GM21737 (cell line): Measurements from ENCODE around the gene DBET.
"Not testable (repeated sequence)": the region's sequence is repeated elsewhere in the genome, so short reads cannot be mapped to it uniquely, and the experiment has no call there.

Source experiments
- ATAC-seq: cut with Tn5 transposase; IDR thresholded peaks from one replicate; pipeline ENCODE4 v1.9.1; 2021; ENCODE audit warnings: mild to moderate bottlenecking, moderate library complexity; ENCODE audit not compliant: unreplicated experiment

Gene DBET

DNA sequence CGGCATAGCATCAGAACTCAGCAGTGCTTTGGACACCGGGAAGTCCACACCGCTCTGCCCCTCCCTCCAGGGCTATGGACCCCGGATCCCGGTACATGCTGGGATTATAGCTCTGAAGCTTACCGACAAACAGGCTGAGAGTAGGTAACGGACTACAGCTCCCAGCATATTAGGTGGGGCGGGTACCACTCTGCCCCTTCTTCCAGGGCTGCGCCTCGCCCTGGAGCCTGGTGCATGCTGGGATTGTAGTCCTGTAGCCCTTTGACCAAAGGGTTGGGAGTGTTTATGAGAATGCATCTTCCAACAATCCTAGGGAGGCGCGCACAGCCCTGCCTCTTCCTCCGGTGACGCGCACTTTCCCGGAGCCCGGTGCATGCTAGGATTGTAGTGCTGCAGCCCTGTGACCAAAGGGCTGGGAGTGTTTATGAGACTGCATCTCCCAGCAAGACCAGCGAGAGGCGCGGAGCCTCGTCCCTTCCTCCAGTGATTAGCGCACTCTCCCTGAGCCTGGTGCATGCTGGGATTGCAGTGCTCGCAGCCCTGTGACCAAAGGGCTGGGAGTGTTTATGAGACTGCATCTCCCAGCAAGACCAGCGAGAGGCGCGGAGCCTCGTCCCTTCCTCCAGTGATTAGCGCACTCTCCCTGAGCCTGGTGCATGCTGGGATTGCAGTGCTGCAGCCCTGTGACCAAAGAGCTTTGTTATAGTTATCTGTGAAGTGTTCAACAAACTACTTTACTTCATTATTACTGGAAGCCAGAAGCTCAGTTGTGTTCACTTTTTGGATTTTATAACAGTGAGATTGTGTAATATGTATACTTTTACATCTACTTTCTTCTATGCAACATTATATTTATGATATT lies 14.7 kb upstream of the DBET start:
- not testable (repeated sequence) for ATAC-seq

DNA sequence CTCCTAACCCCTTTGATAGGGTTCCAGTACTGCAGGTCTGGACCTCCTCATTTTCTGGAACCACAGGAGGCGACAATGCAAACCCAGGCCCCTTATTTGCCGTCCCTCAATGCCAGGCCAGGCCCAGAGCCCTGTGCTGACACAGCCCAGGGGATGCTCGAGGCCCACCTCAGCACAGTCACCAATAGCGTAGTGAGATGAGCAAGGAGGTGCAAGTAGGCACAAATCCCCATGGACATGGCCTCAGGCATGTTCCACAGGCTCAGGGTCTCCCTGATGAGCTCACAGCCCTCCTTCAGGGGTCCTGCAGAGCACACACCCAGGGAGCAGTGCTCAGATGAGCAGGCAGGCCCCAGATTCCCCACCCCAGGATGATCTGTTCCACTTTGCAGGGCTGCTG lies 5.3 kb upstream of the DBET start:
- not testable (repeated sequence) for ATAC-seq

GRCh38 chr4:190064805-190065204 lies 503 bp downstream of the DBET start:
- not testable (repeated sequence) for ATAC-seq

- not testable (repeated sequence) for ATAC-seq
Observed at GRCh38 chr4:190068351-190068750, 4.0 kb downstream of the DBET start.

DNA sequence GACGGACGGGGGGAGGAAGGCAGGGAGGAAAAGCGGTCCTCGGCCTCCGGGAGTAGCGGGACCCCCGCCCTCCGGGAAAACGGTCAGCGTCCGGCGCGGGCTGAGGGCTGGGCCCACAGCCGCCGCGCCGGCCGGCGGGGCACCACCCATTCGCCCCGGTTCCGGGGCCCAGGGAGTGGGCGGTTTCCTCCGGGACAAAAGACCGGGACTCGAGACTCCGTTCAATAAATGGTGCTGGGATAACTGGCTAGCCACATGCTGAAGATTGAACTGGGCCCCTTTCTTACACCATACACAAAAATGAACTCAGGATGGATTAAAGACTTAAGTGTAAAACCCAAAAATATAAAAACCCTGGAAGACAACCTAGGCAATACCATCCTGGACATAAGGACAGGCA lies 28.8 kb downstream of the DBET start:
- not testable (repeated sequence) for ATAC-seq

GRCh38 chr4:190094031-190094430 lies 29.7 kb downstream of the DBET start:
- ATAC-seq: not testable (repeated sequence)

DNA sequence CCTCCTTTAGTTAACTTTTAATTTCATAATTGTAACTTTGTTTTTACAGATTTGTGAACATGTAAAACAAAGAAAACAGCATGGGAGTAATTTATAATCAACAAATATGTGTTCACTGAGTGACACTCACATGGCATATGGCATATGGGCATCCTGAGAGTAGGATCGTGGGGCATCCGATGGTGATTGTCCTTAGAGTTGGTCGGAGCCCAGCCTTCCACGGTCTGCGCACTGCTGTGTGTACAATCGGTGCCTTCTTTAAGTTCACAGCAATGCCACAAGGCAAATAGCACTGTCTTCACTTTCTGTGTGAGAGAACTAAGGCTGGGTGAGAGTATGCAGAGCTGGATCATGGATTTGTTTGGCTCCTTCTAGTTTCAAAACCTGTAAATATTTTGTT lies 31.0 kb downstream of the DBET start:
- not testable (repeated sequence) for ATAC-seq

DNA sequence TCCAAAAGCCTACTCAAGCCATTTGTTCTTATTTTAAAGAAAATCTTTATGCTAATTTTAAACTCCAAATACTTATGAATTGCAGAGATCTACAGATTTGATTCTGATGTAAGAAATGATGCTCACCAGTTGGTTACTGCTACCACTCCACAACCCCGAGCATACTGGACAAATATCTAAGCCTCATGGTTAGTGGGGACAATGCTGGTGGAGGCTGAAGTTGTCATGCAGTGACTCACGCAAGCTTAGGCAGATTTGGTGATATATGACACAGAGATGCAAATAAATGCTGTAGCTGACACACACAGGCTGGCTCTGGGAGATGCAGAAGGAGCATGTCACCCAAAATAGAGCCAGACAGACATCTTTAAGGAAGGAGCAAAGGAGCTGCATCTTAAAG lies 35.3 kb downstream of the DBET start:
- not testable (repeated sequence) for ATAC-seq

DNA sequence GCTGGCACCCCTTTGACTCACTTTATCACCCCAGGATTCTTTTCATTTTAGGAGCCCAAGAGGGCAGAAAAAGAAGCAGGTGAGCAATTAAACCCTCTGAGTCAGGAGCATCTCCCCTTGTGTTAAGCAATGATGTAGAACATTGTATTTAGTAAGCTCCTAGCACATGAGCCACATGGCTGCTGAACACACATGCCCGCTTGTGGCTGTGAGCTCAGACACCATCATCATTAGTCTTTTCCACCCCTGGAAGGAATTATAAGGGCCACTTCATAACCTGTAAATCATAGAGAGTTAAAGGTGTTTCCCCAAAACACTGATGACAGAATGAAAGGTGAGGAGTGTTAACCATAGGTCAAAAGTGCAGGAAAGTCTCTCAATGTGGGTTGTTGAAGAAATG lies 37.2 kb downstream of the DBET start:
- not testable (repeated sequence) for ATAC-seq

DNA sequence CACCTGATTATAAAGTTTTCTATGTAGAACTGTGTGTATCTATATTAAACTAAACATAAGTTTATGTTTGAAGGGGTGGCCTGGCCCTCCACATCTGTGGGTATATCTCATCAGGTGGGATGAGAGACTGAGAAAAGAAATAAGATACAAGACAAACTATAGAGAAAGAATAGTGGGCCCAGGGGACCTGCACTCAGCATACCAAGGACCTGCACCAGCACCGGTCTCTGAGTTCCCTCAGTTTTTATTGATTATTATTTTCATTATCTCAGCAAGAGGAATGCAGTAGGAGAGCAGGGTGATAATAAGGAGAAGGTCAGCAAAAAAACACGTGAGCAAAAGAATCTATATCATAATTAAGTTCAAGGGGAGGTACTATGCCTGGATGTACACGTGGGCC lies 41.9 kb downstream of the DBET start:
- not testable (repeated sequence) for ATAC-seq

- not testable (repeated sequence) for ATAC-seq
Observed at GRCh38 chr4:190106611-190107480, 42.5 kb downstream of the DBET start.

DNA sequence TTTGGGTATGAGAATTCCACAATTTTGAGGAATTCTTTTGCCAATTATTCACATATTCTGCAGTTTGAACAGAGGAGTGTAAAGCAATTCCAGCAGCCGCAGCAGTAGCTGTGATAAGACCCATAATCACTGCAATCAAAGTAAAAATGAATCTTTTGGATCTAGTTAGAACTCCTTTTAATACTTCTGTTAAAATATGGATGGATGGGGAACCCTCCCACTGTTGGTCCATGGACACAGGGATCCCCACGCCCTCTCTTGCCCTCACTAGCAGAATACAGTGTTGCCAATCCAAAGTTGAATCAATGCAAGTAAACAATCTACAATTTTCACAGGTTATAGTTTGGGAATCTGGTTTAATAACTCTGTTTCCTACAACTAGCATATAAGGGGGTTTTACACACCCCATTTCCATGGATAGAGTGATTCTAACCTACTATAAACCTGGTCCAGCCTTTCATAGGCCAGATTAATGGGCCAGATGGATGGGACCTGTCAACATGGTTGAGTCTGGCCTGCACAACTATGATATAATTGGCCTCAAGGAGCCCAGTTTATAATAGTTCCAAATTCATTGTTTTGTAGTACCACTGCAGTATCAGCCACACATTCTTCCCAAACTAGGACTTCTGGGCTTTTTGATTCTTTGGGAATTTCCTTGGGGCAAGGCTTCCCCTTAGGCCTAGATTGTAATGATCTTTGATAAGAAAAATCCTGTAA lies 43.6 kb downstream of the DBET start:
- ATAC-seq: not testable (repeated sequence)

GRCh38 chr4:190108756-190109155 lies 44.5 kb downstream of the DBET start:
- ATAC-seq: not testable (repeated sequence)

- not testable (repeated sequence) for ATAC-seq
Observed at GRCh38 chr4:190109390-190110011, 45.2 kb downstream of the DBET start.

DNA sequence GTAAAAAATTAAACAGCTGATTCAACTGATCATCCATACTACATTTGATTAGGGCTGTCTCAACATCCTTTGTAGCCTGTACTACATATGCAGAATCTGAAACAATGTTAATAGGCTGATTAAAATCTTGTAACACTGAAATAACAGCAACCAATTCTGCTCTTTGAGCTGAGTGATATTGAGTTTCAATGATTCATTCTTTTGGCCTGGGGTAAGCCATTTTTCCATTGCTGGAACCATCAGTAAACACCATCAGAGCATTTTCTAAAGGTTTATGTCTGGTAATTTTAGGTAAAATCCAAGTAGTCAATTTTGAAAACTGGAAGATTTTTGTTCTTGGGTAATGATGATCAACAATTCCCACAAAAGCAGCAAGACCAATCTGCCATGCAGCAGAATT lies 45.7 kb downstream of the DBET start:
- not testable (repeated sequence) for ATAC-seq

GRCh38 chr4:190110570-190111295 lies 46.4 kb downstream of the DBET start:
- ATAC-seq: not testable (repeated sequence)

DNA sequence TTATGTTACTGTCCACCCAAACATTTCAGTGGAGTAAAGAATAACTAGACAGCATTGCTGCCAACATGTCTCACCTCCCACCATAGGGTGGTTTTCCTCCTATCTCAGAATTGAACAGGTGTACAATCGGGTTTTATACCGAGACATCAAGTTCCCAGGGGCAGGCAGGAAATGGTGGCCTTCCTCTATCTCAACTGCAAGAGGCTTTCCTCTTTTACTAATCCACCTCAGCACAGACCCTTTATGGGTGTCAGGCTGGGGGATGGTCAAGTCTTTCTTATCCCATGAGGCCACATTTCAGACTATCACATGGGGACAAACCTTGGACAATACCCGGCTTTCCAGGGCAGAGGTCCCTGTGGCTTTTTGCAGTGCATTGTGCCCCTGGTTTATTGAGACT lies 48.6 kb downstream of the DBET start:
- ATAC-seq: not testable (repeated sequence)

DNA sequence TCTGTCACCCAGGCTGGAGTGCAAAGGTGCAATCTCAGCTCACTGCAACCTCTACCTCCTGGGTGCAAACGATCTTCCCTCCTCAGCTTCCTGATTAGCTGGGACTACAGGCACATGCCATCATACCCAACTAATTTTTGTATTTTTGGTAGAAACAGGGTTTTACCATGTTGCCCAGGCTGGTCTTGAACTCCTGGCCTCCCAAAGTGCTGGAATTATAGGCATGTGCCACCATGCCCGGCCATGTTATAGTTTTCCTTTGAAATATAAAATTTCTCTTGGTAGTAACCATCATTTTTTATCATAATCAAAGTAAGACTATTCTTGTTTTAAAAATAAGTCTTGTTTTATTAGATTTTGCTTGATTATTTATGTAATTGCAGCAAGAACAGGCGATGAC lies 50.7 kb downstream of the DBET start:
- ATAC-seq: not testable (repeated sequence)
